ENCODE measurements around the gene HOXB3.
A peak's percentile ranks its signal among the peaks of the same experiment; 100 is the strongest.

- TF ChIP-seq CTCF (IDR thresholded peaks at IDR 0.05; ENCODE audit: poor library complexity, severe bottlenecking) = peak; percentile 50
- TF ChIP-seq REST (IDR thresholded peaks at IDR 0.05; ENCODE audit: borderline replicate concordance) = no peak
- no peak for TF ChIP-seq POLR2AphosphoS5 (IDR thresholded peaks at IDR 0.05)
- no peak for TF ChIP-seq TAF1 (IDR thresholded peaks at IDR 0.05; ENCODE audit: low read depth)
- peak; percentile 50 for TF ChIP-seq EZH2 (IDR thresholded peaks at IDR 0.05; ENCODE audit: borderline replicate concordance, insufficient read depth, low read length, poor library complexity, severe bottlenecking)
- TF ChIP-seq EP300 (conservative IDR thresholded peaks at IDR 0.05; ENCODE audit: poor library complexity, severe bottlenecking) = no peak
- TF ChIP-seq SMC3 (conservative IDR thresholded peaks at IDR 0.05; ENCODE audit: poor library complexity) = peak; percentile 25
- no peak for TF ChIP-seq MXI1 (conservative IDR thresholded peaks at IDR 0.05; ENCODE audit: poor library complexity, severe bottlenecking)
- TF ChIP-seq RAD21 (conservative IDR thresholded peaks at IDR 0.05) = no peak
These were observed 23.0 kb upstream of the HOXB3 start for GRCh38 chr17:48612854-48613691.

All from neural cell (in vitro differentiated cells).